GM21576 (cell line): ENCODE measurements around the gene KRTAP4-9.
"Not testable (repeated sequence)": the region's sequence is repeated elsewhere in the genome, so short reads cannot be mapped to it uniquely, and the experiment has no call there.

Experiments
- ATAC-seq: cut with Tn5 transposase; IDR thresholded peaks from one replicate; pipeline ENCODE4 v1.9.1; 2021; ENCODE audit warnings: mild to moderate bottlenecking, moderate library complexity; ENCODE audit not compliant: unreplicated experiment

Gene KRTAP4-9

GRCh38 chr17:41105347-41105746 is at the start of gene KRTAP4-9:
Gene KRTAP4-9 (plus strand): TSS chr17:41105389. CDS start chr17:41105389, 0 bp downstream.
- ATAC-seq: not testable (repeated sequence)

- no peak for ATAC-seq
Measured at GRCh38 chr17:41057547-41057946, 47.6 kb upstream of the KRTAP4-9 start.

- no peak for ATAC-seq
Measured at GRCh38 chr17:41058741-41059140, 46.4 kb upstream of the KRTAP4-9 start.

GRCh38 chr17:41059276-41060051 is 45.7 kb upstream of the KRTAP4-9 start:
- ATAC-seq: not testable (repeated sequence)

- no peak for ATAC-seq
Measured at GRCh38 chr17:41060052-41060604, 45.1 kb upstream of the KRTAP4-9 start, which contains the start of gene KRTAP2-3. Gene KRTAP2-3 (minus strand): TSS chr17:41060114. CDS start chr17:41060050, 64 bp downstream.

- ATAC-seq: no peak
Measured at GRCh38 chr17:41061964-41062363, 43.2 kb upstream of the KRTAP4-9 start.

- no peak for ATAC-seq
Measured at GRCh38 chr17:41063449-41063848, 41.7 kb upstream of the KRTAP4-9 start.

- no peak for ATAC-seq
Measured at GRCh38 chr17:41064301-41064700, 40.9 kb upstream of the KRTAP4-9 start.

- ATAC-seq: not testable (repeated sequence)
Measured at GRCh38 chr17:41065016-41065689, 40.0 kb upstream of the KRTAP4-9 start.

- ATAC-seq: no peak
Measured at GRCh38 chr17:41065829-41066624, 39.2 kb upstream of the KRTAP4-9 start, which contains the start of gene KRTAP2-4. Gene KRTAP2-4 (minus strand): TSS chr17:41065879. CDS start chr17:41065845, 34 bp downstream.

GRCh38 chr17:41067281-41067680 is 37.9 kb upstream of the KRTAP4-9 start:
- ATAC-seq: no peak

GRCh38 chr17:41069031-41069430 is 36.2 kb upstream of the KRTAP4-9 start:
- no peak for ATAC-seq

- no peak for ATAC-seq
Measured at GRCh38 chr17:41071606-41072360, 33.4 kb upstream of the KRTAP4-9 start.

- ATAC-seq: no peak
Measured at GRCh38 chr17:41073676-41074075, 31.5 kb upstream of the KRTAP4-9 start.

GRCh38 chr17:41076788-41077187 is 28.4 kb upstream of the KRTAP4-9 start:
- no peak for ATAC-seq

GRCh38 chr17:41082626-41083025 is 22.6 kb upstream of the KRTAP4-9 start:
- no peak for ATAC-seq

GRCh38 chr17:41083427-41083826 is 21.8 kb upstream of the KRTAP4-9 start:
- ATAC-seq: not testable (repeated sequence)

GRCh38 chr17:41084100-41084856 is 20.9 kb upstream of the KRTAP4-9 start, which contains the start of gene KRTAP4-7:
Gene KRTAP4-7 (plus strand): TSS chr17:41084150. CDS start chr17:41084207, 57 bp downstream.
- ATAC-seq: not testable (repeated sequence)

GRCh38 chr17:41088760-41089352 is 16.3 kb upstream of the KRTAP4-9 start:
- ATAC-seq: not testable (repeated sequence)
